GM19452 (cell line): ENCODE results near the gene PCDH9.

Source experiments
- ATAC-seq: cut with Tn5 transposase; IDR thresholded peaks from one replicate; pipeline ENCODE4 v1.9.1; 2021; ENCODE audit not compliant: unreplicated experiment

Gene PCDH9

GRCh38 chr13:66425741-66426140 lies 804.4 kb downstream of the PCDH9 start:
- ATAC-seq = no peak

GRCh38 chr13:66424422-66424821 lies 805.7 kb downstream of the PCDH9 start:
- ATAC-seq = no peak

GRCh38 chr13:66415444-66415843 lies 814.7 kb downstream of the PCDH9 start:
- ATAC-seq = no peak

GRCh38 chr13:66414066-66414800 lies 815.9 kb downstream of the PCDH9 start:
- ATAC-seq = no peak

- ATAC-seq = no peak
These were observed 819.8 kb downstream of the PCDH9 start for GRCh38 chr13:66410314-66410713.

- ATAC-seq = no peak
These were observed 820.6 kb downstream of the PCDH9 start for GRCh38 chr13:66409542-66409941.

- no peak for ATAC-seq
These were observed 823.0 kb downstream of the PCDH9 start for GRCh38 chr13:66407128-66407527.

- no peak for ATAC-seq
These were observed 824.0 kb downstream of the PCDH9 start for GRCh38 chr13:66405908-66406802.

GRCh38 chr13:66402546-66402945 lies 827.6 kb downstream of the PCDH9 start:
- no peak for ATAC-seq

- no peak for ATAC-seq
These were observed 828.1 kb downstream of the PCDH9 start for GRCh38 chr13:66402066-66402465.

- ATAC-seq = no peak
These were observed 829.8 kb downstream of the PCDH9 start for GRCh38 chr13:66400292-66400691.

- no peak for ATAC-seq
These were observed 830.3 kb downstream of the PCDH9 start for GRCh38 chr13:66399873-66400272.

- no peak for ATAC-seq
These were observed 833.0 kb downstream of the PCDH9 start for GRCh38 chr13:66397133-66397532.

GRCh38 chr13:66391322-66391721 lies 838.8 kb downstream of the PCDH9 start:
- ATAC-seq = no peak

GRCh38 chr13:66378894-66379293 lies 851.2 kb downstream of the PCDH9 start:
- ATAC-seq = no peak

GRCh38 chr13:66377569-66377968 lies 852.6 kb downstream of the PCDH9 start:
- no peak for ATAC-seq

- ATAC-seq = no peak
These were observed 854.4 kb downstream of the PCDH9 start for GRCh38 chr13:66375756-66376155.

GRCh38 chr13:66369666-66370065 lies 860.5 kb downstream of the PCDH9 start:
- no peak for ATAC-seq

- ATAC-seq = no peak
These were observed 862.8 kb downstream of the PCDH9 start for GRCh38 chr13:66367356-66367755.

GRCh38 chr13:66365101-66365500 lies 865.0 kb downstream of the PCDH9 start:
- no peak for ATAC-seq

- no peak for ATAC-seq
These were observed 865.8 kb downstream of the PCDH9 start for GRCh38 chr13:66364346-66364745.

GRCh38 chr13:66362485-66362884 lies 867.7 kb downstream of the PCDH9 start:
- no peak for ATAC-seq
